Activated gamma-delta T cell (primary cell): ENCODE measurements around the gene FADS3.
A peak's percentile ranks its signal among the peaks of the same experiment; 100 is the strongest.
"Not testable (repeated sequence)": the region's sequence is repeated elsewhere in the genome, so short reads cannot be mapped to it uniquely, and the experiment has no call there.

Experiments
- DNase-seq: peaks from one replicate; lab custom pipeline; 2025; lab: John Stamatoyannopoulos, UW

Gene FADS3

DNA sequence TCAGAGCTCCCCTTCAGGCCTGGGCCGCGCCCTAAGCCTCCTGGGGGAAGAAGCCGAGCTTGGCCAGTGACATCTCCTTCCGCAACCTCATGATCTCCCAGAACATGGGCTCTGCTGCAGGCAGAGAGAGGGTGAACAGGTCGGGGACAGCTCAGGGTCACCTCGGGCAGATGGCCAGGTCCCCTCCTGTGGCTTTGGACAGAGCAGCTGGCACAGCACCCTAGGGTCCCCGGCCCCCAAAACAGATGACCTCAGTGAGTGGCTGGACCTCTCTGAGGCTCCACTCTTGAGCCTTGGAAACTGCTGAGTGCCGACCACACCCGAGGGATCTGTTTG is 6.9 kb upstream of the FADS3 start:
- DNase-seq, result no peak

- peak; percentile 25 for DNase-seq
Measured at GRCh38 chr11:61897387-61898246, 6.3 kb upstream of the FADS3 start.

DNA sequence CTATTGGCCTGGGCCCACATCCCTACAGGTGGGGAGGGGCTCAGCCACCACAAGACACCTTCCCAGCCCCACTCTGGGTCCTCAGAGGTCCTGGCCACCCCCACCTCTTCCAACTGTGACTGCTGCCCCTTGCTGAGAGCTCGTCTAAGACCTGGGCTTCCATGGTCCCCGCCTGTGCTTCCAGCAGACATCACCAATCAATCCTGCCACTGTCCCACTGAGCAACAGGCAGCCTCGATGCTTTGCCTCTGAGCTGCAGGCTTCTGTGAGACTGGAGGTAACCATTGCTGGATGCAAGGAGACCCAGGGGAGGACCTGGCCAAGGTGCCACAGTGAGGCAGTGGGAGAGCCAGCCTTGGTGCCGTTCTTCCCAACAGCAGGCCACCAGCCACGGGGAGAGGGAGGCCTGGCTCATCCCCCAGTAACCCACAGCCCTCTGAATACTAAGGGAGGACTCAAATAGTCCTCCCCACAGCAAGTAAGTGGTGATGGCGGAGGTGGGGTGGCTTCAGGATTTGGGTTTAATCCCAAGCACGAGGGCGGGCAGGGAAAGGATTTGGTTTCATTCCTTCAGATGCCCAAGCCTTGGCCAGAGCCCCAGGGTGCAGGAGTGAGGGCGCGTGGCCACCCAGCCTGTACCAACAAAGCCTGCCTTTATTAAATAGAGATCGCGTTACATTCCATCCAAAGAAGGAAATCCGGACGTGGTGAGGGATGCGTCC is 5.5 kb upstream of the FADS3 start:
- no peak for DNase-seq

DNA sequence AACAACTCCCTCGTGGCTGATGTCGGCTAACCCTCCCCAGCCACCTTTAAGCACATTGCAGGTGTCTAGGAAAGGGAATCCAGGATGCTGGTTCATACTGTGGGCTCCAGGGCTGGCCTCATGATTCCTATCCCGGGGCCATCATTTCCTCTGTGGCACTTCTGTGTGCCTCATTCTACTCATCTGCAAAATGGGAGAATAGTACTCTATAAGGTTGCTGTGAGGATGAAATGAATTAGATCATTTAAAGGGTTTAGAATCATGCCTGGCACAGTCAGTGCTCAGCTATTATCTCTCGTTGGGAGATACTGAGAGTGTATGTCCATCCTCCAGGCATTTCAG is 4.3 kb upstream of the FADS3 start:
- no peak for DNase-seq

GRCh38 chr11:61895046-61895717 is 3.8 kb upstream of the FADS3 start:
- no peak for DNase-seq

- DNase-seq, result no peak
Measured at GRCh38 chr11:61893981-61894380, 2.6 kb upstream of the FADS3 start.

DNA sequence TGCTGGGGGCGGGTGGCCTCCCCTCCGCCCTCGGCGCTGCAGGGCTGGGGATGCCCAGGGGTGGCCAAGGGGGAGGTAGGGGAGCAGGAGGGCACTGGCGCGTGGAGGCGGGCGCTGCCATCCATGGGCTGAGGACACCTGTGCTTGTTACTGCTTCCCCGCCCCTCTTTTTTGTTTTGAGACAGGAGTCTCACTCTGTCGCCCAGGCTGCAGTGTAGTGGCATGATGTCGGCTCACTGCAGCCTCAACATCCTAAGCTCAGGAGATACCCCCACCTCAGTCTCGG is 683 bp upstream of the FADS3 start:
- no peak for DNase-seq

- DNase-seq, result no peak
Measured at GRCh38 chr11:61890529-61891330, 615 bp downstream of the FADS3 start.

DNA sequence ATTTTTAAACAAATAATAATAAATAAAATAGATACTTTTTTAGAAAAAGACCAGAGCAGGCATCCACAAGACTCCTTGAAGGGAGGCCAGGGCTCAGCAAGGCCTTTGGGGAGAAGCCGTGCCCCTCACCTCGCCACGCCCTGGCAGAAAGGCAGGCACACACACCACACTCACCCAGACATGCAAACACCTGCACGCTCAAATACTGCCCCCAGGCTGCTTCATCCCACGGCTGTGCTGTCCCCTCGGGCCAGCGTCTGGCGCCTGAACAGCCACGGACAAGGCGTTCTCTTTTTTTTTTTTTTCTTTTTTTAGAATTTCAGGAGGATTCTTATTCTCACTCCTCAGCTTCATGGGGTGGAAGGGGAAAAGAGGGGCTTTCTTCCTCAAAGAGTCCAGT is 1.5 kb downstream of the FADS3 start:
- no peak for DNase-seq

GRCh38 chr11:61888590-61888989 is 2.8 kb downstream of the FADS3 start:
- no peak for DNase-seq

GRCh38 chr11:61887839-61888494 is 3.4 kb downstream of the FADS3 start:
- no peak for DNase-seq

- no peak for DNase-seq
Measured at GRCh38 chr11:61886643-61887042, 4.7 kb downstream of the FADS3 start.

DNA sequence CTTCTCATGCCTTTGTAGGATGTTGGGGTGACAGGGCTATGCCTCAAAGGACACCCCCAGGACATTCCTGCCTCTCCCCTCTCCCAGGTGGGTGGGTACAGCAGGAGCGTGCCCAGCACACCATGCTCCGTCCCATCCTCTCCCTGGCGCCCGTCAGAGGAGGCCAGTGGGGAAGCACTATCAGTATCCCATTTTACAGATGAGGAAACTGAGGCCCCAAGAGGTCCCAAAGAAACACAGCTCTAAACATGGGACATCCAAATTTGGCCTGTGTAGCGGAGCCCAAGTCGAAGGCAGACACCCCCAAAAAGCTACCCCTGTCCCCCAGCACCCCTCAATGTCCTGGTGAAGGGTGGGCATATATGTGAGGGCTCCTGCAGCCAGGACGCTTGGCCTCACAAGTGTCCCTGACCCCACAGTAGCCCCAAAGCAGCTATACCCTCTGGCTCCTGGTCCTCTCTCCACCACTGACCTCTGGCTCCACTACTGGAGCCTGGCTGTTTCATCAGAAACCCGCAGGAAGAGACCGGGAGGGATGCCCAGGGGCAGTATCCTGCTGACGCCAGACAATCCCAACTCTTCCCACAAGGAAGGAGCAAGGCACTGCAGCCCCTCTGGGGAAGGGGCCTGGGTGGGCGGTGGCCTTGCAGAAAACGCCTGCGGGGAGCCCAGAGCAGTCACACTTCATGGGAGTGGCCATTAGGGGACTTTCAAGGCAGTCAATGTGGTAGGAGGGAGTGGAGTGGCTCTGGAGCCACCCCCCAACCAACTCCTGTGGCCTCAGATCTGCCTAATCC is 5.4 kb downstream of the FADS3 start:
- DNase-seq, result no peak

GRCh38 chr11:61885166-61885778 is 6.1 kb downstream of the FADS3 start:
- no peak for DNase-seq

- DNase-seq, result no peak
Measured at GRCh38 chr11:61883947-61884346, 7.4 kb downstream of the FADS3 start.

GRCh38 chr11:61883327-61883726 is 8.0 kb downstream of the FADS3 start:
- no peak for DNase-seq

DNA sequence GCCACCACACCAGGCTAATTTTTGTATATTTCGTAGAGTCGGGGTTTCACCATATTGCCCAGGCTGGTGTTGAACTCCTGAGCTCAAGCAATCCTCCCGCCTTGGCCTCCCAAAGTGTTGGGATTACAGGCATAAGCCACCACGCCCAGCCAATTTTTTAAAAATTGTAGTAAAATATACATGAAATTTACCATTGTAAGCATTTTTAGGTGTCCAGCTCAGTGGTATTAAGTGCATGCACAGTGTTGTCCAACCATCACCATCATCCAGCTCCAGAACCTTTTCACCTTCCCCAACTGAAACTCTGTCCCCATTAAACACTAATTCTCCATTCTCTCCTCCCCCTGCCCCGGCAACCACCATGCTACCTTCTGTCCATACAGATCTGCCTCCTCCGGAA is 8.5 kb downstream of the FADS3 start:
- no peak for DNase-seq

- DNase-seq, result not testable (repeated sequence)
Measured at GRCh38 chr11:61882267-61882666, 9.1 kb downstream of the FADS3 start.

GRCh38 chr11:61881397-61881796 is 9.9 kb downstream of the FADS3 start:
- DNase-seq, result no peak

GRCh38 chr11:61880454-61880853 is 10.9 kb downstream of the FADS3 start:
- no peak for DNase-seq

GRCh38 chr11:61880031-61880430 is 11.3 kb downstream of the FADS3 start:
- no peak for DNase-seq
